ENCODE results near the gene CDYL. TPM values are rescaled to one million over a fixed set of nuclear protein-coding genes. Genes with fewer than 3 reads are reported as not detected.

CDYL gene
- polyA plus RNA-seq, 1 experiment, result 21.9 TPM

GRCh38 chr6:4728926-4729325 is 47.3 kb upstream of the CDYL start:
- no peak for DNase-seq (ENCODE audit: low read depth)
- Histone ChIP-seq H3K4me3 (ENCODE audit: low read depth, low read length) (no peak overlapping the region), H3K27me3 (ENCODE audit: control insufficient read depth, insufficient read depth, low read length) (no peaks in the 10 kb centered on the region), H3K36me3 (ENCODE audit: control insufficient read depth, insufficient read depth, low read length) (no peaks in the 10 kb centered on the region)
- ChIA-PET CTCF (interaction anchor here (0.9 kb wide), 1 partner anchor 137 kb away, joined by 3 read pairs; no protein-coding TSS in a partner anchor), POLR2A (no interaction called here)
- no peak for TF ChIP-seq CTCF (IDR thresholded peaks at IDR 0.05; ENCODE audit: insufficient read depth, low read depth, low read length)

GRCh38 chr6:4731996-4732395 is 44.2 kb upstream of the CDYL start:
- no peak for DNase-seq (ENCODE audit: low read depth)
- ChIA-PET POLR2A (no interaction called here), CTCF (interaction anchor here (1.0 kb wide), 1 partner anchor 250 kb away, joined by 3 read pairs; no protein-coding TSS in a partner anchor)
- H3K4me3 ChIP-seq (ENCODE audit: low read depth, low read length), result no peak overlapping the region
- no peaks in the 10 kb centered on the region for H3K36me3 ChIP-seq (ENCODE audit: control insufficient read depth, insufficient read depth, low read length)
- no peaks in the 10 kb centered on the region for H3K27me3 ChIP-seq (ENCODE audit: control insufficient read depth, insufficient read depth, low read length)
- no peak for TF ChIP-seq CTCF (IDR thresholded peaks at IDR 0.05; ENCODE audit: insufficient read depth, low read depth, low read length)

GRCh38 chr6:4732691-4733315 is 43.4 kb upstream of the CDYL start:
- no peaks in the 10 kb centered on the region for H3K27me3 ChIP-seq (ENCODE audit: control insufficient read depth, insufficient read depth, low read length)
- ChIA-PET CTCF (interaction anchor here (1.0 kb wide), 1 partner anchor 250 kb away, joined by 3 read pairs; no protein-coding TSS in a partner anchor), POLR2A (no interaction called here)

GRCh38 chr6:4736371-4736873 is 39.8 kb upstream of the CDYL start:
- Histone ChIP-seq H3K36me3 (ENCODE audit: control insufficient read depth, insufficient read depth, low read length) (no peaks in the 10 kb centered on the region), H3K4me3 (ENCODE audit: low read depth, low read length) (no peak overlapping the region), H3K27me3 (ENCODE audit: control insufficient read depth, insufficient read depth, low read length) (no peaks in the 10 kb centered on the region)
- TF ChIP-seq CTCF (IDR thresholded peaks at IDR 0.05; ENCODE audit: insufficient read depth, low read depth, low read length), result no peak
- ChIA-PET POLR2A (no interaction called here), CTCF (interaction anchor here (0.7 kb wide), 1 partner anchor 391 kb away, joined by 3 read pairs; no protein-coding TSS in a partner anchor)
- DNase-seq (ENCODE audit: low read depth), result no peak

More at GRCh38 chr6:4732691-4733315, 43.4 kb upstream of the CDYL start:
- Histone ChIP-seq H3K4me3 (ENCODE audit: low read depth, low read length) (0 out of 2 replicates have a peak overlapping the region, but pooled peaks have one; percentile 10), H3K36me3 (ENCODE audit: control insufficient read depth, insufficient read depth, low read length) (no peaks in the 10 kb centered on the region)
- TF ChIP-seq CTCF (IDR thresholded peaks at IDR 0.05; ENCODE audit: insufficient read depth, low read depth, low read length), result no peak
- DNase-seq (ENCODE audit: low read depth), result peak; percentile 77

- Histone ChIP-seq H3K27me3 (ENCODE audit: control insufficient read depth, insufficient read depth, low read length) (no peaks in the 10 kb centered on the region), H3K4me3 (ENCODE audit: low read depth, low read length) (no peak overlapping the region), H3K36me3 (ENCODE audit: control insufficient read depth, insufficient read depth, low read length) (no peaks in the 10 kb centered on the region)
- no peak for TF ChIP-seq CTCF (IDR thresholded peaks at IDR 0.05; ENCODE audit: insufficient read depth, low read depth, low read length)
- ChIA-PET CTCF (interaction anchor here (0.6 kb wide), 1 partner anchor 418 kb away, joined by 3 read pairs; no protein-coding TSS in a partner anchor), POLR2A (no interaction called here)
- no peak for DNase-seq (ENCODE audit: low read depth)
These were observed 36.2 kb upstream of the CDYL start for GRCh38 chr6:4740032-4740431.
